RPMI8226 (cell line): ENCODE data around the gene XPNPEP1.

Experiments
- DNase-seq: peaks from one replicate; pipeline ENCODE4 v3.0.0-alpha.2; 2015

The XPNPEP1 gene

DNA sequence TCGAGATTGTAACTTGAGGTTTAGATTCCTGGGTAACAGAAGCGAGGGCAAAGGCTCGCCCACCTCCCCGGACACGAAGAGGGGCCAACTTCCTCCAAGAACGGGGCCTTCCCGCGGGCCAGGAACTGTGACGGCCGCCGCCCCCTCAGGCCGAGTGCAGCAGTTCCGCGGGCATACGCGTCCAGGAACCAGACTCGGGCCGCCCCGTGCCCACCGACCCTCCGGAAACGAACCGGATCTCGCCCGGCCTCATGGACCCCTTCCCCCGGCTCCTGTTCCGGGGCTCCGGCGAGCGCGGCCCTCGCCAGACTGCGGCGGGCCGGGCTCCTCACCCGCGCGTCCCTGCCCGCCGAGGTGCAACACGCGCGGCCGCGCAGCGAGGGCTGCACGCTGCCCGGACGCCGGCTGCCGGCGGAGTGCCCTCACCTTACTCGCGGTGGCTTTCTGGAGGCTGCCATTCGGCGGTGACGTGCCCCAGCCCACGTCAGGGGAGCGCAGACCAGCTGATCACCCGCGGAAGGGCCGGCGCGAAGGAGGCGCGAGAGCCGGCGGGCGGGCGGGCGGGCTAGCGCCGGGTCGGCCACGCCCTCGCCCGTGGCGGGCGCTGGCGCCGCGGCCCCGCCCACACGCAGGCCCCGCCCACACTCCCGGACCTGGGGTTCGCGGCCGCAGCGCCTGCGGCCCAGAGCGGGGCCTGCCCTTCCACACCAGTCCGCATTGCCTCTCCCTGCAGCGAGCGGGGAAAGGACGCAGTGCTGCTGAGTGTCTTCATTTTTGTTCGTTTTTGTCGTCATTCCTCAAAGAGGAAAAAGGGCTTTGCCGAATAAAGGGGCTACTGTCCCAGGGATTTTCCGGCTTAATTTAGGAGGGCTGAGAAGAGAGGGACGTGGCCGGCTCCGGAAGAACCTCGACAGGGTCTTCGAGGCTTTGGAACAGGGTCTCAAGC is at the start of gene XPNPEP1:
Gene XPNPEP1, minus strand, starts transcription at position 536 of the 946 bp plus-strand sequence. Its CDS starts 78 bp downstream, at position 458.
- DNase-seq = peak; percentile 84

DNA sequence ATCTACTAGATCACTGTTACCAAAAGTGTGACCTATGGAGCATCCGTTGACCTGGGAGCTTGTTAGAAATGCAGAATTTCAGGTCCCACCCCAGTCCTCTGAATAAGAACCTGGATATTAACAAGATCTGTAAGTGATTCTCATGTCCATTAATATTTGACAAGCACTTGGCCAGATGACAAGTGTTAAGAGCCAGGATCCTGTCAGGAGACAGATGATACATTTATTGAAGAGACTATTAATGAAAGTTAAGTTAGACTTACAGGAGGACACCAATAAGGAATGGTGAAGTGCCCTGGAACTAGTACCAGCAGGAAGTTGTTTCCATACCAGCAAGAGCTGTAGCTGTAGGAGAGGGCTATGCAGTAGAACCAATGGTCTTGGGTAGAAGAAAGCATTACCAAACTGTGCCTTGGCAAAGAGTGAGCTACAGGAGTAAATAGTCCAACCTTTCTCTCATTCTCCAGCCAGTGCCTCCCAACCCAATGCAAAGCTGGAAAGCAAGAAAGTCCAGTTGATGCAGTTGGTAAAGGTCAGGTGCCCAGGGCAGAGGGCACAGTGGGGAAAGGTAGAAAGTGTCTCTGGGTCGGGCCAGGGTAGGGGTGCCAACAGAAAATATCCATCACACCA is 49.2 kb upstream of the XPNPEP1 start:
- no peak for DNase-seq

DNA sequence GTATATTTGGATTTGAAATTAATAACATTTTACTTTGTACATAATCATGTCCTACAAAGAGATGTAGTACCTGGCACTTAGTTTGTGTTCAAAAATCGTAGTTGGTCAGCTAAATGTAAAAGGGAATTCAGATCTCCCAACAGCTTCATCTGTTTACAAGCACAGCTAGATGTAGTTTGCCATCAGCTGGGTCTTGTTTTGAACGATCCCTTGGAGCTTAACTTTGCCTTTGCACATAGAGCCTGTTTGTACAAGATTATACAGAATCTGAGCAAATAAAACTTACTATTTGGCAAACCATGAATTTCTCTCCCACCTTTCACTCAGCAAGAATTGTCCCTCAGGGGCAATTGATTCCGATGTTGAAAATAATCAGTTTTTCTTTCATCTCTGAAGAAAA is 48.3 kb upstream of the XPNPEP1 start:
- no peak for DNase-seq

DNA sequence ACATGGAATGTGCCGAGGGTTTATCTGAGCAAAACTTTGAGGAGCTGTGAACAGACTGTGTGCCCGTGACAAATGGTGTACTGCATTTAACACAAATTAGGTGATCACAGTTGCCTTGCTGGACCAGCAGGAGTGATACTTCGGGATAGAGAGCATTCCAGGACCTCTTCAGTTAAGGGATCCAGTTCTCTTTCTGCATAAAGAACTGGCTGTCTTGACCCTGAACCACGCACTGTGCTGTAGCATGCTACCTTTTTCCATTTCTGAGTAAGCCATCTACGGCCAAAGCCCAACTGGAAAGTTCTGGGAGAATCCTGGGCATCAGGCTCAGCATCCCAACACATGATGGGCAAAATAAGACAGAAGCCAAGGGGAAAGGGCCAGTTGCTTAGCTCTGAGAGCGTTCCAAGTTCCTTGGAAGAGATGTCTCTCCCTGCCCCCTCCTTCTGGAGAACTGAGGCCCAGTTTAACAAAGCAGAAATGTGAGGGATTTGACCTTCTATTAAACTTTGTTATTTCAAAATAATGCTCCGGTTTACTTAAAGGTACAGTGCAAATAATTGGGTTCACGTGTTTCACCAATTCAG is 46.5 kb upstream of the XPNPEP1 start:
- DNase-seq = no peak

DNA sequence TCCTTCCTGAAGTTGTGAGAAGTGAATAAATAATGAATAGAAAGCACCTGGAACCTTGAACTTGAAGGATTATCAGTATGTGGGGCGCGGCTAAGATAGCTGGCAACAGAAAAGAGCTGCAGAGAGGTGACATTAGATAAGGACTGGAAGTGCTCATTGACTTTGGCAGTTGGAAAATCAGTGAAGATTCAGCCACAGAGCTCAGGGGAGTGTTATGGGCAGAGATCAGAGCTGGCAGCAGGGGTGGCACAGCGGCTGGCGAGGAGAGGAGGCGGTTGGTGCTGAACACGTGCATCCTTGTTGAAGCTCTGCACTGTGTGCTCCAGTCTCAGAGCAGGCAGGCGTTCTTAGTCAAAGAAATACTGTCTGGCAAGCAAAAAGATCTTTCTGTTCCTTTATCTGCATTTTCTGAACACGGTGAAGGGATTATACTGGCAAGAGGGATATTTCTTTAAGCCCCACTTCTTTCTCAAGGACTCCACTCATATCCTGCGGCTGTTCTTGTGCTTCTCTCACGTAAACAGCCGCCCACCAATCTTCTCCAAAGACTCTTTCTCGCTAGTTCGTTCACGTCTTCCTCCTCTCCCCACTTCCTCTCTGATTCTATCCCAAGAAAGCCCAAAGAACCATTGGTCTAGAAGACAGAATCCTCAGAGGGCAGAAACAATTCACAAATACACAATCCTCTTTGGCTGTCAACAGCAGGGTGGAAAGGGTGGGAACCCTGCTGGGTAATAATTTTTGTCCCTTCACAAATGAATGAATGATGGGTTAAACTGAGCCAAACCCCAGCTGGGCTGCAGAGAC is 45.8 kb upstream of the XPNPEP1 start:
- no peak for DNase-seq

DNA sequence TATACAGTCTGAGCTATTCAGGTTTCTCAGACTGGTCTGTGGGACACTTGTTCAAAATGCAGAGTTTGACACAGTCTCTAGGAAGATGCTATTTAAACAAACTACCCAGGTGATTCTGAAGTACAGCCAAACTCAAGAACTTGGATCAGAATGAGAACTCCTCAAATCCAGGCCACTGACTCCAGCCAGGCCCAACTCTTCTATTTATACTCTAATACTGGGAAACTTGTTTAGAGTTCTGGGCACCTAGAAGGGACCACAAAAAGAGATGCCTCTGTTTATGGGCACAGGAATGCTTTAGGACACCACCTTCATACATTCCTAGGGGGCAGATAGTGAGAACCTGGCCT is 44.4 kb upstream of the XPNPEP1 start:
- no peak for DNase-seq

DNA sequence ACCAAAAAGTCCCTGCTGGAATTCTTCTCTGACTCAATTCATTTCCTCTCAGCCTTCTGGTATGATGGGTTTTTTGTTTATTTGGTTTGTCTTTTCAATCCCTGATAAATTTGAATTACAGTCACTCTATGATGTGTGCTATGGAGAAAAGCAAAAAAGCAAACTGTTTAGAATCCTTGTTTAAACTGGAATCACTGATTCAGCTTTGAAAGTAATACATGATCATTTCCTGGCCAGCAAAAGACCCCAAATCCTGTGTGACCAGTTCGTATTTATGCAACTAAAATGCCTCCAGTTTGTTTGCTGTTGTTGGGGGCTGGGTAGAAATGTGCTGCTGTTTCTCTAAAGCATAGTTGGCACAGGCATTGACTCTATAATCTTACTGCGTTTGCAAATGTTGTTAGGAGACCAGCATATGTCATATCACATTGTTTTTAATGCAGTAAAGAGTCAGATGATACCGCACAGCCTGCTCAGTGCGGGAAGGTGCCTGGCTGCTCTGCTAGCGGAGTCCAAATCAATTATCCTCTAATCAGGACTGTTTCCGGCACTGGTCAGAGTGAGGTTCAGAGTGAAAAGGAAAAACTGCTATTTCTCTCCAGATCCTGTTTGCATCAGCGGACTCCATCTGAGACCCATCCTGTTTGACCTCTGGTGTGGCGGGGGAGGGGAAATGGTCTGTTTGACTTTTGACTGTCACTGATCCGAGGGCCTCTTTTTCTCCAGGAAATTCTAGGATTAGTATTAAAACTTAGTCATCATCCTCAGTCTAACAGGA is 43.8 kb upstream of the XPNPEP1 start:
- no peak for DNase-seq

DNA sequence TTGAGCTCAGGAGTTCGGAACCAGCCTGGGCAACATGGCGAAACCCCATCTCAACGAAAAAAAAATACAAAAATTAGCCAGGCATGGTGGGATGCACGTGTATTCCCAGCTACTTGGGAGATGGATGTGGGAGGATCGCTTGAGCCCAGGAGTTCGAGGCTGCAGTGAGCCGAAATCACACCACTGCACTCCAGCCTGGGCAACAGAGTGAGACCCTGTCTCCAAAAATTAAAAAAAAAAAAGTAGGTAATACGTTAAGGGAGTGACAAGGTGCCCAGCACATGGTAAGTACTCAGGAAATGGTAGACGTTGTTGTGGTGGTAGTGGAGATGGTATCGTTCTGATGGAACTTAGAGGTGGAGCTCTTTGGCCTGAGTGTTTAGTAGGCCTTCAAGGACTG is 41.0 kb upstream of the XPNPEP1 start:
- no peak for DNase-seq

DNA sequence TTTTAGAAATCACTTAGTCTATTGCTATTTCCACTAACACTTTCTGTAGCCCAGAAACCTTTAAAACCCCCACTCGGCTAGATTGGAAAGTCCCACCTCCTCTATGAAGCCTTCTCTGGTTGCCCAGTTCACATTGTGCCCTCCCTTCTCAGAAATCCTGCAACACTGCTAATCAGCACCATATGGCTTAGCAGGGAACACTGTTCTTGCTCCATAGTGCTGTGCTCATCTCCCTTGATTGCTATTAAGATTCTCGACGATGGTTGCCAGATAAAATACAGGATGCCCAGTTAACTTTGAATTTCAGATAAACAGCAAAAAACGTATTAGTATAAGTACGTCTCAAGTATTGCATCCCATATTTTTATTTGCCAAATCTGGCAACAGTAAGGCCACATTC is 40.1 kb upstream of the XPNPEP1 start:
- DNase-seq = no peak

DNA sequence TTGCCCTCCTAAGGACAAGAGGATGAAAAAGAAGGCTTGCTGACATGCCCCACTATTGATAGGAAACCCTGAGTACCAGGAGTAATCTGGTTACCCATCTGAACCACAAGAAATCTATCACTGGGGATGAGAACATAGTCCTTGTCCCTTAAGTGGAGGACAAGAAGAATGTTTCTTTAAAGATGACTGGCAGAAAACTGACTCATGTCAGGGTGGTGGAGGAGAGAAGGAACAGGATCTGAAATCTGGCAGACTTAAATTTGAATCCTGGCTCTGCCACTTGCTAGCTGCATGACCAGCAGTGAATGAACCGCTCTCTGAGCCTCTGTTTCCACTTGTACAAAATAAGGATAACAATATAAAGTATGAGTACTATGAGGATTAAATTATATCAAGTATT is 38.9 kb upstream of the XPNPEP1 start:
- DNase-seq = no peak

DNA sequence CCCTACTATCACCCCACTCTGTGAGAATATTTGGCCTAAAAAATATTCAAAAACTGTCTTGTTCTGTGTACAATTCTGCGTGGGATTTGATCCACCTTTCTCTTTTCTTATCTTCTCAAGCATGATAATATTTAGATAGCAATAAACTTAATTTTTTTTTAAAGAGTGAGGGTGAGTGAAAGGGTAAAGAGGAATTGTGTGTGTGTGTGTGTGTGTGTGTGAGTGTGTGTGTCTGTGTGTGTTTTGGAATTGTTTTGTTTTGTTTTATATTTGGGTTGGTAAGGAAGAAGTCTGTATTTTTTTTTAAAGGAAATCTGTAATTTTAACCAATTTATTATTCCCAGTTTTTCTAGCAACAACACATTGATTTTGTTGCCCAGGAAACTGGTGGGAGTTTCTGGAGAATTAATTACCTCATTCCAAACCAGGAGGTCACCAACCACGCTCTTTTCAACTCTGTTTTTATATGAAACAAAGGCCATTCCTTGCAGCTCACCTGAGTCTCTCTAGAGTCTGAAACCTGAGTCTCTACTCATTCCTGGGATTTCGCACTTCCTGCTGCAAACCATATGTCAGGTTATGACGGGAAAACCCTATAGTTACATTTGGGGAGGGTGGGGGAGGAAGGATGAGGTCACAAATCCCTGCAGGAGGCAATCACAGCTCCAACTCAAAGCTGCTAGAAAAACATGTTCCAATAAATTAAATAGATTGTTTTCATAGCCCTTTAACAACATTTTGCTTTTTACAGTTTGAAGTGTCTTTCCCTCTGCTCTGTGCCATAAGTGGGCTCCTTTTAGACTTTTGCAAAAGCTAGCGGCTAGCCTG is 38.1 kb upstream of the XPNPEP1 start:
- DNase-seq = no peak

DNA sequence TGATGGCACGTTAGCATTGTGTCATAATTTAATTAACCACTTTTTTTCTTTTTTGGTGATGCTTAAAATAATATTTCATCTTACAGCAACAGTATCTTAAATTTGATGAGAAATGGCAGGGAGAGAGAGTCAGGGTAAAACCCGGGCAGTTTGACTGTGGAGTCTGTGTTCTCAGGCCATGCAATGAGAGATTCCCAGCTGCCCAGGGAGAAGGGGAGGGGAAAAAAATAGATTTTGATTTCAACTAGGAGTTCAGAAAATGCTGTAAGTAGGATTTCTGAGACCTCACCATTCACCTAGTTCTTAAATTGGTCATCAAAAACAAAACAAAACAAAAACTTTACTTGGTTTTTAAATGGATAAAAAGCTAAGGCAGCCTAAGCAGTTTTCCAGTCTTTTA is 37.4 kb upstream of the XPNPEP1 start:
- DNase-seq = no peak

DNA sequence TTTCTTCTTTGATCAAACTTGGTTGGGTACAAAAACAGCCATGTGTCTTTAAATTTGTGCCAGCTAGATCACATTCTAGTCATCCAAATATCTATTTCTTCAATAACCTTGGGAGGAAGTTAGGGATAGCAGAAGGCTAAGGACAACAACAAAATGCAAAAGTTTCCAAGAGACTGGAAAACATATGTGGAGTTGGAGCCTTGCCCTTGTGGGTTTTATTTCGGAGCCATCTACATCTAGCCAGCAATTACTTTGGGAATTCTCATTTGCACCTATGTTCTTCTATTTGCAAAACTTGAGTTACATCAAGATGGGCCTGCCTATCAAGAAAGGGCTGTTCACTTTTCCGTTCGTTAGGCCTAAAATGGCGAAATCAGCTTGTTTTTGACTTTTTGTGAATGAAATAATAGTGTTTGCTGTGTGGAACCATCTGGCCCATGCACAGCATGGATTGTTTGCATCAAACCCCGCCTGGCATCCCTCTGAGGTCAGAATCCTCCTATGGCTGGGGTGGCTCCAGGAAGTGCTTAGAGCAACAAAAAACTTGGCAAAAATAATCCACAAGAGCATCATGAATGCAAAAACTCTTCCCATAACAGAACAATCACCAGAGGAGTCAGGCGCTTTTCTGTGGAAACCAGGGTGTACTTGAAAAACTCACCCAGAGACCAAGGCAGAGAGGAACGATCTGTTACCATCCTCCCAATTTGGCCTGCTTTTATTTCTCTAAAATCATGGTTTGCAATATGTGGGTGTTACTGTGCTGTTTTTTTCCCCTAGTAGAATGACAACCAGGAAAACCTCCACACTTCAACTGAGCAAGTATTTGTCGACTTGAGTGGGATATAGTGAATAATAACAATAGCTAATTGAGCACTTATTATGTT is 36.2 kb upstream of the XPNPEP1 start:
- no peak for DNase-seq

DNA sequence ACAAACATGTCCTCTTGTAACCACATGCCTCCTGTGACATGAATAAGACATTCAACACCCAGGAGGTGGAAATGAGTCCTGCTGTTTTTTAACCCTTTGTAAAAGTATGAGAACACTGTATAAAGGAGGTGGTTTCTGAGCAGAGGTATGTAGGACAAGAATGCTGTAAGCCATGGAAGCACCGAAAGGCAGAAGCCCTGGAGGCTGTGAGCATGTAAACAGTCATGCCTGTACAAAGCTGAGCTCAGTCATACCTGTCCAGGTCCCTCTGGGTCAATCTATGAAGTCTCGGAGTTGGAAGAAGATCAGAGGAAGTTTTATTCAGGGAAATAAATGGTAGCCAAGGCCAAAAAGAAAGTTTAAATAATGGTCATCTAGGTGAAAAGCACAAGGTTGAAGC is 34.7 kb upstream of the XPNPEP1 start:
- DNase-seq = no peak

DNA sequence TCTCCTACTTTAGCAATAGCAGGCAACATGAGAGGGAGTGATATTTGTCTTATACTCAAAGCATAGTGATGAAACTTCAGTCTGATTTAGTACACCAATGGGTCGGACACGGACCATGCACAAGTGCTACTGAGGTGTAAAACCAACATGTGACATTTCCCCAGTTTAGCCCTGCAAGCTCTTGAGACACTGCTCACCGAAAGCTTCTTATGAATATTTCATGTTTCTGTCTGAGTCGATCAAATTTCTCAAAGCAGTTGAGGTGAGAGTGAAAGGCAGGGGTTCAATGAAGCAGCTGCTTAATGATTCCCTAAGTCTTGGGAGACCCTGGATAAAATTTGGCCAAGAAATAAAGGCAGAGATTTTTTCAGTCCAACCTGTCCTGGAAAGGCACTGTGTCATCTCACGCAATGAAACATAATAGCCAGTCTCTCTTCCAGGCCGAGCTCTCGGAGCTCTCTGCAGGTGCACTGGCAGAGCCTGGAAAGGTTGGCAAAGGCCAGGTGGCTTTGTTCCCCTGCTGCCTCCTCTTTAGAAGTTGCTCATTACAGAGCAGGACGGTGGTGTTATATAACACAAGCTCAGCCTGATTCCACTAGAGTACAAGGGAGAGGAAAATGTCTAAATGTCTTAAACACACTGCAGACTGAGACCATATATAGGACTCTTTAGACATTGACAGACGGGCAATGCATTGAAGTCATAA is 33.9 kb upstream of the XPNPEP1 start:
- no peak for DNase-seq

DNA sequence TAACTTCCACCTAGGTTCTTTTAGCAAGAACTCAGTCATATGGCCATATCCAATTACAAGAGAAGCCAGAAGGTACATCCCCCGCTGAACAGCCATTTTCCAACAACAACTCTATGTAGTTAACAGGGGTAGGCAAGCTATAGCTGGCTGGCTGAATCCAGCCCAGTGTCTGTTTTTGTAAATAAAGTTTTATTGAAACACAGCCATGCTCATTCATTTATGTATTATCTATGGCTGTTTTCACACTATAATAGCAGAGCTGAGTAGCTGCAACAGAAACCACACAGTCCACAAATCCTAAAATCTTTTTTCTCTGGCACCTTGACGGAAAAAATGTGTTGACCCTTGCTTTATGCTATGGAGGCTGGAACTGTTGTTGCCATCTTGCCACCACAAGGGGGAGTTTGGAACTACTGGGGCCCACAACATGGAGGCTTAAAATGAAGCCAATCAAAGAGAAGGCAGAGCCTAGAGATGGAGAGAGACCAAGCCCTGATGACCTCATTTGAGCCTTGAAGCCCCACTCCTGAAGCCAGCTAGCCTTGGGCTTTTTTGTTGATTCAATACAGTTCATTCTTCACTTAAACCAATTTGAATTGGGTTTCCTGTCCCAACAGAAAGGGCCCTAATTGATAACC is 33.3 kb upstream of the XPNPEP1 start:
- DNase-seq = peak; percentile 42

DNA sequence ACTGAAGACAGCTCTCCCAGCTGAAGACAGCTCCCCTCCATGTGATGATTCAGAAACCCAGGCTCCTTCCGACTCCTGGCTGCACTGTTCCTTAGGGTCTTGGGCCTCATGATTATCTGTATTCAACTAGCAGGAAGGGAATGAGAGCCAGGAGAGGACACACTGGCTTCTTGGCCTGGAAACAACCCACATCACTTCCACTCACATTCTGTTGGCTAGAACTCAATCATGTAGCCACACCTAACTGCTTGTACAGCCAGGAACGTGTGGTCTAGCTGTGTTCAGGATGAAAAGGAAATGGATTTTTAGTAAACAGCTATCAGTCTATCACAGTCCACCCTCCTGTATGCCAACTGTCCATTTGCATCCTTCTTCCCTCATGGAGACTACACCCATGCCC is 30.5 kb upstream of the XPNPEP1 start:
- no peak for DNase-seq

DNA sequence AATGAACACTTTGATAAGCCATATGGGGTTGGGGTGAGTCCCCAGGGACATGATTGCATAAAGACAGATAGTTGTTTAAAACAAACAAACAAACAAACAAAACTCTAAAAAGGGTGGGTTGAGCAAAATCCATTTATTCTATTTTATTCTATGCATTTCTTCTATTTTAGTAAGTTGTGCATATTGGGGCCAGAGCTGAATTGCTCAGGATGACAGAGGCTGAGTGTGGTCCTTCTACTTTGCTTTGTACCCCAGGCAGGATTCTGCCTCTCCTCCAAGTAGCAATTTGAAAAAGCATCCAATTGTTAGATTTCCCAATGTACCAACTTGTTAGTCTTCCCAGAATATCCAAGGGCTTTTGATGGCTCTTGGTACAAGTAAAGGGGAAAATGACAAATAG is 29.2 kb upstream of the XPNPEP1 start:
- no peak for DNase-seq
